ENCODE measurements around the gene SPP1.

The SPP1 gene

GRCh38 chr4:88015659-88016295 is 40.3 kb downstream of the SPP1 start:
- Histone ChIP-seq H3K4me1 (ENCODE audit: low read depth, poor library complexity, severe bottlenecking) (peaks cover 3% of the 10 kb centered on the region), H2AFZ (ENCODE audit: low read depth) (no peak overlapping the region), H3K27ac (no peak overlapping the region), H3K79me2 (ENCODE audit: insufficient read depth, low read depth) (peaks cover 35% of the 10 kb centered on the region), H3K4me3 (IDR thresholded peaks at IDR 0.05; ENCODE audit: insufficient read depth, low read depth, low read length) (no peak overlapping the region), H3K27me3 (ENCODE audit: insufficient read depth, low read depth) (no peaks in the 10 kb centered on the region), H3K36me3 (ENCODE audit: insufficient read depth) (no peaks in the 10 kb centered on the region; the same call in 1 of the 2 replicates), H3K9ac (no peak overlapping the region), H4K20me1 (ENCODE audit: insufficient read depth) (no peaks in the 10 kb centered on the region), H3K4me2 (no peak overlapping the region)
- TF ChIP-seq, protein P1, sequence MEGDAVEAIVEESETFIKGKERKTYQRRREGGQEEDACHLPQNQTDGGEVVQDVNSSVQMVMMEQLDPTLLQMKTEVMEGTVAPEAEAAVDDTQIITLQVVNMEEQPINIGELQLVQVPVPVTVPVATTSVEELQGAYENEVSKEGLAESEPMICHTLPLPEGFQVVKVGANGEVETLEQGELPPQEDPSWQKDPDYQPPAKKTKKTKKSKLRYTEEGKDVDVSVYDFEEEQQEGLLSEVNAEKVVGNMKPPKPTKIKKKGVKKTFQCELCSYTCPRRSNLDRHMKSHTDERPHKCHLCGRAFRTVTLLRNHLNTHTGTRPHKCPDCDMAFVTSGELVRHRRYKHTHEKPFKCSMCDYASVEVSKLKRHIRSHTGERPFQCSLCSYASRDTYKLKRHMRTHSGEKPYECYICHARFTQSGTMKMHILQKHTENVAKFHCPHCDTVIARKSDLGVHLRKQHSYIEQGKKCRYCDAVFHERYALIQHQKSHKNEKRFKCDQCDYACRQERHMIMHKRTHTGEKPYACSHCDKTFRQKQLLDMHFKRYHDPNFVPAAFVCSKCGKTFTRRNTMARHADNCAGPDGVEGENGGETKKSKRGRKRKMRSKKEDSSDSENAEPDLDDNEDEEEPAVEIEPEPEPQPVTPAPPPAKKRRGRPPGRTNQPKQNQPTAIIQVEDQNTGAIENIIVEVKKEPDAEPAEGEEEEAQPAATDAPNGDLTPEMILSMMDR (conservative IDR thresholded peaks at IDR 0.05; ENCODE audit: low read depth, low read length): no peak

DNA sequence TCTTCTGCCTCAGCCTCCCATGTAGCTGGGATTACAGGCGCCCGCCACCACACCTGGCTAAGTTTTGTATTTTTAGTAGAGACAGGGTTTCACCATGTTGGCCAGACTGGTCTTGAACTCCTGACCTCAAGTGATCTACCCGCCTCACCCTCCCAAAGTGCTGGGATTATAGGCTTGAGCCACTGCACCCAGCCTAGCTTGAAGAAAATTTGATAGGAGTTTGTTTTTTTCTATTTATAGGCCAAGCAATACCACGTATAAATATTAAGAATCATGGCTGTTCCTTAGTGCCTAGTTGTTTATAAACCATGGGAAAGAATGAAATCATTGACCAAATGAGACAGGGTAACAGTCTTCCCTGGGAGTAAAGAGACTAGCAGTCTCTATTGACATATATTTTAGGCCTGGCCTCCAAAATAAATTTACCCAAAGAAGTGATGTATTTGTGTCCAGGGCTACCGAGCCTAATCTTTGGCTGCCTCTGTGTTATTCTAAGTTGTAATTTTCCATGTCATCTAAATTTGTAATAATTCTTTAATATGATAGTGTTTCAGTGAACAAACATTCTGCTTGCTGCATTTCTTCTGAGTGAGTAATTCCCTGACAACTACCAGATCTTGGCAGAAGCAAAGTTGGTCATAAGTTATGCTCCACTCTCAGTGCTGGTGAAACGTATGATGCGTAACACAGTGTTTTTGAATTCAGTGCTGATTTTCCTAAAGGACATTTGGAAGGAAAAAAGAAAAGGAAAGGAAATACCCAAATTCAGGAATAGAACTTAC is 42.2 kb downstream of the SPP1 start:
- Histone ChIP-seq H2AFZ (ENCODE audit: low read depth) (no peak overlapping the region), H3K36me3 (ENCODE audit: insufficient read depth) (no peaks in the 10 kb centered on the region; the same call in 1 of the 2 replicates), H4K20me1 (ENCODE audit: insufficient read depth) (no peaks in the 10 kb centered on the region), H3K79me2 (ENCODE audit: insufficient read depth, low read depth) (peaks cover 16% of the 10 kb centered on the region; the same call in 1 of the 2 replicates), H3K4me3 (IDR thresholded peaks at IDR 0.05; ENCODE audit: insufficient read depth, low read depth, low read length) (no peak overlapping the region), H3K27ac (no peak overlapping the region), H3K4me1 (ENCODE audit: low read depth, poor library complexity, severe bottlenecking) (peaks cover 13% of the 10 kb centered on the region), H3K27me3 (ENCODE audit: insufficient read depth, low read depth) (no peaks in the 10 kb centered on the region), H3K9ac (no peak overlapping the region), H3K4me2 (no peak overlapping the region)
- TF ChIP-seq, protein P1 (conservative IDR thresholded peaks at IDR 0.05; ENCODE audit: low read depth, low read length): no peak

- Histone ChIP-seq H3K4me1 (ENCODE audit: low read depth, poor library complexity, severe bottlenecking) (peaks cover 13% of the 10 kb centered on the region), H3K9ac (no peak overlapping the region), H3K36me3 (ENCODE audit: insufficient read depth) (no peaks in the 10 kb centered on the region; the same call in 1 of the 2 replicates), H3K27ac (no peak overlapping the region), H2AFZ (ENCODE audit: low read depth) (no peak overlapping the region), H3K4me3 (IDR thresholded peaks at IDR 0.05; ENCODE audit: insufficient read depth, low read depth, low read length) (no peak overlapping the region), H3K4me2 (no peak overlapping the region), H4K20me1 (ENCODE audit: insufficient read depth) (no peaks in the 10 kb centered on the region), H3K27me3 (ENCODE audit: insufficient read depth, low read depth) (no peaks in the 10 kb centered on the region), H3K79me2 (ENCODE audit: insufficient read depth, low read depth) (peaks cover 9% of the 10 kb centered on the region; the same call in 1 of the 2 replicates)
- TF ChIP-seq, protein P1 (conservative IDR thresholded peaks at IDR 0.05; ENCODE audit: low read depth, low read length): no peak
These were observed 43.0 kb downstream of the SPP1 start for GRCh38 chr4:88018466-88018865.

DNA sequence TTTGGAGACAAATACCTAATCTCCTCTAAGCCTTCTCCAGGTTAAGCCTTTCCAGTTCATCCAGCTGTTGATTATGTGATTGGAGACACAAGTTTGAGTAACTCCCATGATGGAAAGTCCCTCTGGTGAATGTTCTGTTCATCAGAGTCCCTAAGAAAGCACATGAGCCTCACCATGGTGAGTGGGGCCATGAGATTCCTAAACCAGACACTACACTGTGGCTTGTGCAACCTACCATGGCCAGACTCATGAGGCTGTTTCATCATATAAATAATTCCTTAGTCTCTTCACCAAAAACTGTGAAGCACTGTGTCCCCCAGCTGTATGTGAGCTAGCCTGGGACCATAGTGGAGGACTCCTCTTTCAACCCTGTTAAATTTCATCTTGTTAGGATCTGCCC is 46.3 kb downstream of the SPP1 start:
- H3K27me3 ChIP-seq (ENCODE audit: insufficient read depth, low read depth): no peaks in the 10 kb centered on the region
- H3K9ac ChIP-seq: no peak overlapping the region
- no peaks in the 10 kb centered on the region; the same call in 1 of the 2 replicates for H3K36me3 ChIP-seq (ENCODE audit: insufficient read depth)
- TF ChIP-seq, protein P1 (conservative IDR thresholded peaks at IDR 0.05; ENCODE audit: low read depth, low read length): no peak
- no peak overlapping the region for H3K4me2 ChIP-seq
- no peak overlapping the region for H3K4me3 ChIP-seq (IDR thresholded peaks at IDR 0.05; ENCODE audit: insufficient read depth, low read depth, low read length)
- H3K4me1 ChIP-seq (ENCODE audit: low read depth, poor library complexity, severe bottlenecking): peaks cover 20% of the 10 kb centered on the region
- H3K27ac ChIP-seq: no peak overlapping the region
- peaks cover 8% of the 10 kb centered on the region; the same call in 1 of the 2 replicates for H3K79me2 ChIP-seq (ENCODE audit: insufficient read depth, low read depth)
- no peak overlapping the region for H2AFZ ChIP-seq (ENCODE audit: low read depth)
- no peaks in the 10 kb centered on the region for H4K20me1 ChIP-seq (ENCODE audit: insufficient read depth)
